HuH-7 (cell line): ENCODE data around the gene ARAP1.

ENCODE experiments used
- DNase-seq: peaks from one replicate; pipeline ENCODE4 v3.0.0; 2011; ENCODE audit warnings: low spot score

Gene ARAP1

DNA sequence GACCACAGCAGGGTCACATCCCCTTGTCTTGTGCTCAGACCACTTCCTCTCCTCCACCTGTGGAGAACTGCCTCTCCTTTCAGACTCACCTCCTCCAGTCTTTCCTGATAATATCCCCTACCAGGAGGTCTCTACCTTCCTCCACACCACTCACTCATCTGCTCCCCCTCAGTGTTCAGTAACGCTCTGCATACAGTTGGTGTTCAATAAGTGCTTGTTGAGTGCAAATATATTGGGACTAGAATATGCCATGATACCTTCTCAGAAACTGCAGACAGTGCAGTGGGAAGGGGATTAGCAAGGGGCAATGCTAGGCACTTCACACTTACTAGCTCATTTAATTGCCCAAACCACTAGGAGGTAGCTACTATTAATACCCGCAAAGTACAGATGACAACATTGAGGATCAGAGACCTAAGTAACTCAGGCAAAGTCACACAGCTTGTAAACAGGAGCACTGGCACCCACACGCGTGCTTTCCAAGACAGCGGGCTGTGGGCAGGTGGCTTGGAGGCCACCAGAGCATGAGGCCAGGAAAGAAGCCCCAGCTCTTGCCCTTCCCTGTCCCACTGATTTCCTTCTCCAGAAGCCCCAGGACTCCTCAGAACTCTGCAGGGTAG, 69.9 kb downstream of the ARAP1 start:
- DNase-seq, result no peak

DNA sequence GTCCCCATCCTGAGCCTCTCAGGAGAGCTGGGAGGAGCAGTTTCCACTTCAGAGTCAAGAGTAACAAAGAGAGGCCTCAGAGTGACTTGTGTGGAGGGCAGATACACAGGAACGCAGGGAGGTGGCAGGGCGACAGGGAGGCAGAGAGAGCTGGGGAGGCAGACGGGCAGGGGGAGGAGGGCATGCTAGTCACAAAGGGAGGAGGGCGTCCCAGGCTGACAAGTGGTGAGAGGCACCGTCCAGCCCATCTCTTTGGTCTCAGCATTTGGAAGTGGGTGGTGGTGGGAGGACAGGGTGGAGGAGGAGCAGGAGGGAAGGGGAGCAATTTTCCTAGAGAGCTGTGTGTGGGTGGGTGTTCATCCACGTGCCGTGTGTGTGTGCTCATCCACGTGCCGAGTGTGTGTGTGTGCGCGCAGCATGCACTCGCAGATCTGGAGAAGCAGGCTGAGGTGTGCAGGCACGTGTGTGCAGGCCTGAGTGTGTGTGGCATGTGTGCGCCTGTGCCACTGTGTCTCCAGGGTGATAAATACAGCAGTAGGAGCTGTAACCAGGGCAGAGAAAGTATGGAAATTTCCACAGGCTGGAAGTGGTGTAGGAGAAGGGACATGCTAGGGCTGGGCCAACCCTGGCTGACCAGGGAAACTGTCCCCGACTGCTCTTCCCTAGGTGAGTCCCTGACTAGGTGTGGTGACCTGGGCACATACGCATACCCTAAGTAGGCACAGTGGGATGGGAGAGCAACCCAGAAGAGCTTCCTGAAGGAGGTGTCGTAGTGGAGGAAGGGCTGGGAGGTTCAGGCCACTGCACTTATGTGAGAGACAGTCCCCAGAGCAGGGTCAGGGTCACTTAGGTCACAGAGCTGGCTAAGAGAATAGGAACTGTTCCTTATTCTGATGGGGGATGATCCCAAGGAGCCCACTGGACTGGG, 70.7 kb downstream of the ARAP1 start:
- DNase-seq, result no peak

DNA sequence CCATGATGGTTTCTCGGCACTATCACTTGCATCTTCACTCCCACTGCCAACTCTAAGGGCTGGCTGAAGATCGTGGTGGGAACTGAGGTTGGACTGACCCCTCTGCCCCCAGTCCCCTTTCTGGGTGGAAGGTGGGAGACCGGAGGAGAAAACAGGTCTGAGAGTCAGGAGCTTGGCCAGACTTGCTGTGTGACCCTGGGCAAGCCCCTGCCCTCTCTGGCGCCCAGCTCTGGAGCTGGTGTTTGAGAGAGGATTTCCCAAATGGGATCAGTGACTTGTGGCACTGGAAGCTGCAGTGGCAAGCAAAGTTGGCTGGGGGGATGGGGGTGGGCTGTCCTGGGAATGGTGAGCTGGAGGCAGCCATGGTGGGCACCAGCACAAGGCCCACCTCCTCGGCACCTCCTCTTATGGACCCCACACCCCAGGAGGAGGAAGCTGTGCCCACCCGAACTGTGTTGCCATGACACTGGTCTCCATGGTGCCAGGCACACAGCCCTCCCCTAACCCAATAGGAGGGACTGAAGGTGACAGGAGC, 71.5 kb downstream of the ARAP1 start:
- no peak for DNase-seq

DNA sequence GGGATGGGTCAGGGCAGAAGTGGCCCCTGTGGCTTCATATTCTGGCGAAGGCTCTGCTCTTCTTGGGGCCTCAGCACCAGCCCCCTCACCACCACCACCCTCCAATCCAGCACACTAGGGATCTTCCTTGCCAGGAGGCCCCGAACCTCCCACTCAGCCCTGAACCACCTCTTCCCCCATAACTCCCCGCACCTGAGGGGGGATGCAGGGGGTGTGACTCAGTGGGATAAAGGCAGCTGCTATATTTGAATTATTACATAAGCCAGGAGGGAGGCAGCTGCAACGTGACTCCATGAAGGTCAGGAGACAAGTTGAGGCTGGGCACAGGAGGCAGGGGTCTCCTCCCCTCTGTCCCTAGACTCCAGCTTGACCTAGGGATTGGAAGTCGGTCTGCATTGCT, 72.3 kb downstream of the ARAP1 start:
- no peak for DNase-seq

DNA sequence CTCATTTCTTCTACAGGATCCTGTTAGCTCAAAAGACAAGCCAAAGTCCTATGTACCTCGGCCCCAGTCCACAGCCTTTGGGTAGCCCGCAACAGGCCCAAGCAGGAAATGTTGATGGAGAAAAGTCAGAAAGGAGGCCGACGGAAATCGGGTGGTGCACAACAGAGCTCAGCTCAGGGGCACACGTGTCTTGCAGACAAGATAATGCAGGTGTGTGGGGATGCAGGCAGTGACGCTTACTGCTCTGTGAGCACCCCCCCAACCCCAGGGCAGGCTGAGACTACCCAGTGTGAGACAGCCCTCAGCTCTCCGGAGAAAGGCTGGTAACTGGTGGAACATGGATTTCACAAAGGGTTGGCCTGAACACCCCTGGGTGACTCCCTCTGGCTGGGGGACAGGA, 73.7 kb downstream of the ARAP1 start:
- DNase-seq, result no peak

DNA sequence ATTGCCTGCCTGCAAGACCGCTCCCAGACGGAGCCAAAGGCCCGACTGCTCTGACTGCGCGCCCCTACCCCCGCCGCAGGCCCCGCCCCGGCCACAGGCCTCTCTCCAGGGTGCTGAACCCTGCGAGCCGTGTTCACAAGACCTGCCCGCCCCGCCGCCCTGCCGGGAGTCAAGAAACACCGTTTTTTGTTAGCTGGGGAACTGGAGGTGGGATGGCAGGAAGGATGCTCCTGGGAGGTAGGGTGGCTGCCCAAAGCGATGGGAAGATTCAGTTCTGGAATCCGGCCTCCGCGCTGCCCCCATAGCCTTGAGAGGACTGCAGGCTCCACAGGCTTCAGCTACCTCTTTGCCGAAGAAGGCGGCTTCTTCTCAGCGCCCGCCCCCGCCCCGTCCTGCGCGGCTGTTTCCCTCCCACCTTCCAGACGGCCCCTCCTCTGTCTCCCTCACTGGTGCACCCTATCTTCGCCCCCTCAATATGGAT, 75.3 kb downstream of the ARAP1 start:
- DNase-seq, result peak; percentile 76

DNA sequence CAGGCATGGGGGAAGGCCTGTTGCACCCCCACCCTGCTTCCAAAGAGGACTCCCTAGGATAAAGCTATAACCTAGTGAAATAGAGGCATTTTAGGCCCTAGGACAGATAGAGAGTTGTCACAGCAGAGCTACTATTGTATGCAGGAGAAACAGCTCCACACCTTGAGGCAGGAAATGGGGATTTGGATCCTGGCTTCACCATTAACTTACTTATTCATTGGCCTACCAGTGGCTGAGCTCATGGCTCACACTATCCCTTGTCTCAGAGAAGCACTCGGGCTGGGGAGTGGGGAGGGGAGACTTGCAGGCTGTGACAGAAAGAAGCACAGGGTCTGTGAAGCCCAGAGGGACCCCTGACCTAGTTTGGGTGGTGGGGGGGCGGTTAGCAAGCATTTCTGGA, 77.0 kb downstream of the ARAP1 start:
- DNase-seq, result no peak

DNA sequence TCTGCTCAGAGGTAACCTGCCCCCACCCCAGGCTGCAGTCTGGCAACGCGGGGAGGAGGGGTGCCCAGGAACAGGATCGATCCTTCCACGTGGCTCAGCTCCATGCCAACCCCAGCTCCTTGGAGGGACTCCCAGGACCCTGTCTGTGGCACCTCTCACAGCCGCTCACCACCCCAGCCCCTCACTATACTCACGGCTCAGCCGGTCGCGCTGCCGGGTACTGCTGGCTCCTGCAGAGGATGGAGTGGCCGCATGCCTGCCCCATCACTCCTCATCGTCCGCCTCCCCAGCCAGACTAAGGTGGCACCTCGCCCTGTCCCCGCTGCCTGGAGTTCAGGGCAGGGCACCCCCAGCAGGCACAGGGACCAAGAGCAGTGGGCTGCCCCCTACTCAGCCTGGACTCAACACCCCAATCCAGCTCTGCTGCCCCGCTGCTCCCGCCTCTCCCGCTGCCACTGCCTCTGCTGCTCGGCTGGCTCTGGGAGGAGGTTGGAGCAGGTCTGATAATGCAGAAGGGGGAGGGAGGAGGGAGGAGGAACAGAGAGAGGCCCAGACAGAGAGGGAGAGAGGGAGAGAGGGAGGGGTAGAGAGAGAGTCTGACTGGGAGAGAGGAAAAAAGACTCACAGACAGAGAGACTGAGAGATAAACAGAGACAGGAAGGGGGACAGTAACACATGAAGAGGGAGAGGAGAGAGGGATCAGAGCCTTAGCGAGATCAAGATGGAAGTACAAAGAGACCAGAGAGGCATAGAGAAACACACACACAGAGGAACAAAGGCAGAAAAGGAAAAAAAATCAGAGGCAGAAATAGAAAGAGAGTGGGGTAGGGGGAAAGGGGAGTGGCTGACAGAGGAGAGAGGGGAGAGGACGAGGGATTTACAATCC, 78.0 kb downstream of the ARAP1 start, which contains the start of gene PDE2A:
PDE2A (minus strand) TSS at position 480 of the 886 bp plus-strand sequence; CDS start at position 265, 215 bp downstream.
- no peak for DNase-seq

DNA sequence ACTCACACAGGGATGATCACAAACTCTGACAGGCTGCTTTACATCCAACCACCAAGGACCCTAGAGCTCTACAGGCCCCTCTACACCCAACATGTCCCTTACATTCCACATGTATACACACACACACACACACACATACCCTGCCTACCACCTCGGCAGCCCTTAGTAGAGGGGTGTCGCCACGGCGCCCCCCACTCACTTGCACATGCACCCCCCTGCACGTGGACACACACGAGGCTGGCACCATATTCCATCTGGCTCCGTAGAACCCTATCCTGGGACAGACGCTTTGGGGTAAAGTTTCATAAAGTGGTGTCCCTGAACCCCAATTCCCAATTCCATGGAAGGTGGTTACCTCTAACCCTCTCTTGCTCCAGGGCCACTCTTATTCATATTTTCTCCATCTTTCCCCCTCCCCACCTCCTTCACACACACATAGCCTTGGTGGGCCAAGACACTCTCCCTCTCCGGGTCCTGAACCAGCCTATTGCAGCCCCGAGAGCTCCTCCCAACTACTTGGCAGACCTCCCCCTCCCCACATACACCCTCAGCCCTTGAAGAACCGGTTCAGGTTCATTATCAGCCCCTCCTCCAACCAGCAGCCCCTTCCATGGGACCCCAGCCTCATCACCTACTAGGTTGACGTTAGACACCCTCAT, 78.8 kb downstream of the ARAP1 start:
- DNase-seq, result no peak

DNA sequence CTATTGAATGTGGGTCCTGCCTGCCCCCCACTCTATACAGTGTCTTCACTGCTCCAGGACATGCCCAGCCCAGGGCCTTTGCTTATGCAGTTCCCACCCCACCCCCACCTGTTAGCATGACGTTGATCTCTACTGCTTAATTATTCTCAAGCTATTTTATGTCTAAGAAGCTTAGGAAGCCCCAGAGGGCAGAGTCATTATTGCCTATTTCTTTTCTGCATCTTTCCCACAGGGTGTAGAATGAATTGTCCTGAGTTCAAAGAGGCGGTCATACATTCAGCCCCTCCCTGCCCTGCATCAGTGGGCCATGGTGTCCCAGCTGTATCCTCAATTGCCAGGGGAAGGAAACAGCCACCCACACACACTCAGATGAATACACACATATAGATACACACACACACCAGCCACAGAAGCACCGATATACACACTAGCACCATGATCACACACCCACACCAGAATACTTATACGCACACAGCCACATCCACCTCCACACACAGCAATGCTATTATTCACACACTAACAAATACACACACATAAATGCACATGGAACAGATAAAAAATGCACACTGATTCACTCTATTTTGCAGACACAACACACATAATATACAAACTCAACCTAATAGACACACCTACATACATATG, 79.5 kb downstream of the ARAP1 start:
- no peak for DNase-seq

DNA sequence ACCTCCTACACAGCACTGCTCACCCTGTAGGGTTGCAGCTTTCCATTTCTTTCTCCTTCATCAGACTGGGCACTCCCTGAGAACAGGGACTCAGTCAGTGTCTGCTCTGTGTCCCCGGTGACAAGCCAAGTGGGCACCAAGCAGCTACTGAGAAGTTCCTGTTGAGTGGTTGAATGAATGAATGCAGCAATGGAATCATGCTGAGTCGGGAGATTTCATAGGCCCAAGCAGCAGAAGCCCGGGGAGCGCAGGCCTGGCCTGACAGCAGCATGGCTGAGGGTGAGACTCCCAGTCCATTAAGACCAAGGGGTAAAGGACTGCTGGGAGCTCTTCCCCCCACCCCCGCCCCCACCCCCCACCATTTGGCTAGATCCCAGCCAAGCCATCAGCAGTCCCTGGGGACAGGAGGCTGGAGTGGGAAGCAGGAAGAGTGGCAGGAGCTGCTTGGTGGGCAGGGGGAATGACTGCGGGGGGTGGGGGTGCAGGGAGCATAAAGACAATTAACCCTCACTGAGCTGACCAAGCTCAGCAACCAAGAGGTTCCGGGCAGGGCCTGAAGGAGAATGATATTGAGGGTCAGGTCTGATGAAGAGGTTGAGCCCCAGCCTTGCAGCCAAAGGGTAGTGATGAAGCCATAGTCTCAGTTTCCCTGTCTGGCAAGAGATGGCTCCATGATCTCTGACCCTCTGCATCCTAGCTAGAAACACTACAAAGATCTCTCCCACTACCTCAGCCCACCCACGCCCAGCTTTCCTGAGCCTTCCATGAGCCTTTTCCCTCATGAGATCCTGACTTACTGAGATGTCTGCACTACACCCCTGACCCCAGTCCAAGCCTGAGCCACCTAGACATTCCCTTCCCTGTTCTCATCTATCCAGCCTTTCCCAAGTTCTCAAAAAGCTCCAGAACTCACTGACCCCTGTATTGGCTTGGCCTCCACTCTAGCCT, 80.8 kb downstream of the ARAP1 start:
- no peak for DNase-seq

DNA sequence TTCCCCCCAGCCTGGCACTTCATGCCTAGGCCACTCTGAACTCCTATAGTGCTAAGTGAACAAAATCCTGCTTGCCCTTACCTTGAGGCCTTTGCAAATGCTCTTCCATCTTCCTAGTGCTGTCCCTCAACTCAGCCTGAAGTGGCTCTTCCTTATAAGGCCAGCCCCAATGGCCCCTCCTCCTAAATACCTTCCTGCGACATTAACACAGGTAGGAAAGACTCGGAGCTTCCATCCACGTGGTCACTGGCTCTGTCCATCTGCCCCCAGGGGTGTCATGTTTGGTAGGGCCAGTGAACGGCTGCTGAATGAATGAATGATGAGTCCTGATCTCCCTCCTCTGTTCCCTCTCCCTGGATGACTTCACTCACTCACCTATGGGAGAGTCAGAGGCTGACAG, 82.2 kb downstream of the ARAP1 start:
- no peak for DNase-seq

DNA sequence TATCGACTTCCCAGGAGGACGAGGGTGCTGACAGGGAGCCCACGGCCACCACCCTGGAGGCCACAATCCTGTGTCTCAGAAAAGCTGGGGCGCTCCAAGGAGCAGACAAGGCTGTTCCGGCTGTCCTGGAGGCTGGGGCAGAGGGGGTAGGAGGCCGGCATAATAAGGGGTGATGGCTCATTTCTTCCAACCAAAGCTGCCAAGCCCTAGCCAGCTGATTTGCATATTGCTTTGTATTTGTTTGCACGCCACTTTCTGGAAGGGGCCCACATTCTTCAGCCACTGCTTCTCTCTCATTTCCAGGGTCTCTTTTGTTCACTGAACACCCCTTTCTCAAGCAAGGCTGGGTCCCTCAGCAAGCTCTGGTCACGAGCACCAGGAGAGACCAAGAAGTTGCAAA, 82.7 kb downstream of the ARAP1 start:
- DNase-seq, result no peak

DNA sequence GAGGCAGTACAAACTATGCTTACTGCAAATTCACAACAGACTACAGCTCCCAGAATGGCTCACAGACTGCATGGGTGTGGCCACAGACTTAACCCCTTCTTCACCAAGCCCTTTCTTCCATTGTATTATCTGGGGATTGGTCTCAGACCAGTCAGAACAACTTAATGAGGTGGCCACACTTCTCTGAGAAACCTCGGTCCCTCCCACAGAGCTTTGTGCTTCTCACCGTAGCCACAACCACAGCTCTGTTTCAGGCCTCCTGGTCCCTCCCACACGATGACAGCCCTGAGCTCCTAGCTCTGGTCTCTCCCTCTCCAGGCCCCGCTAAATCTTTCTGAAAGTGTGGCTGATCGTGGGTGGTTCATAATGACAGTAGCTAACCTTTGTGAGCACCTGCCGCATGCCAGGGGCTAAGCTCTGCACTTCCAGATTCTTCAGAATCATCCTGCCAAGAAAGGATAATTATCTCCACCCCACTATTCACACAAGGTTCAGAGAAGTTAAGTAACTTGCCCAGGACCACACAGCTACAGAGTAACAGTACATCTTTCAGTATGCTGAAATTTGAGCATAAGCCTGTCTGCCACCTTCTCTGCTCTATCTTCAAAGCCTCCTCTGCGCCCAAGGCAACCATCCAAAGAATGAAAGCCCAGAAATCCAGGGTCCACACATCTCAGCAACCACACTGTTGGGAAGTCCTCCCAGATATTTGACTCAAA, 83.4 kb downstream of the ARAP1 start:
- DNase-seq, result no peak

DNA sequence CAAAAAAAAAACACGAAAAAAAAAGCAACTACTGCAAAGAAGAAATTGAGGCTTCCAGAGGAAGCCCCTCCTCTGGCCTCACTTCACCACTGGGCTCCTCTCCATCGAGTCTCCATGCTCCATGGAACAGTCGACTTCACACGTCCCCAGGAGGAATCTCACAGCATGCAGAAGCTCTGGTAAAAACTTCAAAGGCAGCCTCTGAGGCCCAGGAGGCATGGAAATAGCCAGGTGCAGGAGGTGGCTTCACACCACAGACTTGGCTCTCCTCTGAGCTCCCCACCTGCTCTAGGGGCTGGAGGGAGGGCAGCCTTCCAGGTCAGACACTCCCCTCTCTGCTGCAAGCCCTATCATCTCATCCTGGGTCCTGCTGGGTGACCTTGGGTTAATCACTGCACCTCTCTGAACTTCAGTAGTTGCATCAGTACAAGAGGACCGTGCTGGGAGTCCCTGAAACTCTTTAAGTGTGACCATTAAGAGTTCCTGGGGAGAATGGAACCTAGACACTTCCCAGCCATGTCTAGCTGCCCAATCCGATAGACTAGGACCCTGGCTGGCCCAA, 86.2 kb downstream of the ARAP1 start:
- DNase-seq, result no peak

DNA sequence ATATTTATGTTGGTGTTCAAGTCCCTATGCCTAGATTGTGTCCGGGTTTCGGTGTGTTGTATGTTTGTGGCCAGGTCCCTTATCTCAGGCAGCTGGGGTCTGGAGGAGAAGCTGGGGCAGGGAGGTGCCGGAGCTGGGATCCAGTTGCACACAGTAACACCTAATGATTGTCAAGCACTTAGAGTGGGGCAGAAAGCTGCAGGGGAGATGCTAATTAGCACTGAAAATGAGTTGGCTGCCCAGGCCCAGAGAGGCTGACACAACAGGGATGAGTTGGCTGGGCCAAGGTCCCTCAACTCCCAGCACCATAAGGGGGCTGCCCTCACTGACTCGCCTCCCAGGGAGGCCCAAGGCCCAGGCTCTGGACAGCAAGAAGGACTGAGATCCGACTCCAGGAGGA, 90.2 kb downstream of the ARAP1 start:
- no peak for DNase-seq

DNA sequence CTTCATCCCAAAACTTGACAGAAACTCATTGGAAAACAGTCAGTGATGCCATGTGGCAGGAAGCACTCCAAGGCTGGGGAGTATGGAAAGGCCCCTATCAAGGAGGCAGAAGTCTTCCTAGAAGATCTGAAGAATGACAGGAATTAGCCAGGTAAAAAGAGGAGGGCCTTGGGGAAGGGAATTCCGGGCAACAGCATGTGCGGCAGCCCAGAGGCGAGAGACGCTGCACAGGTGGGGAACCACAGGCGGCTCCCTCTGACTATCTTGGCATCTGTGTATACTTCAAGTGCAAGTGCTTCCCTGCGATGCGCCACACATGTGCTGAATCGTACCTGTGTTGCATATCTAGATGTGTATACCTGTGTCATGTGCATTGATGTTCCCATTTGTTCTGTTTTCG, 90.7 kb downstream of the ARAP1 start:
- DNase-seq, result no peak

DNA sequence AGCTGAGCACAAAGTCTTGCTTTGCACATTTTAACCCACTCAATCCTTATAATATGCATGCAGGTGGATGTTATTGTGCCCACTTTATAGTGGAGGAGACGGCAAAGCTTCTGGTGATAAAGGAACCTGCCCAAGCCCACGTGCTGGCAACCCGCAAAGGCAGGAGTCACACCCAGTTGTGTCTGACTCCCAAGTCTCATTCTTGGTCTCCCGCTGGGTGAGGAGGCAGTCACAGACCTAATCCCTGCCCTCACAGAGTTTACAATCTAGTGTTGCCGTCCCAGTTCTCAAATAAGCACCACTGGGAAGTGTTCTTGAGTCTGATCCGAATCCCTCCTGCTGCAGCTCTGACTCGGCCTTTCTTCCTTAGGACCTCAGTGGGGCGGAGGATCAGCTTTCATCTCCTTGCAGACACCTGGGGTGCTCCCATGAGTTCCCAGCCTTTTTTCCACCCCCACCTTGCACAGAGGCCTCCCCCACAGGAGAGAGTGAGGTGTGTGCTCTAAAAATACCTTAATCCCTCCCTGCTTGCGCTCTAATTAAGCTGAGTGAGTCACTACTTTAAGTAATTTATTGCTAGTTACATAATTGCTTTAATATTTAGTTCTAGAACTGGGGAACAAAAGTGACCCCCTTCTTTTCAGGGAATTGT, 93.1 kb downstream of the ARAP1 start:
- no peak for DNase-seq
